Loucy (cell line): ENCODE measurements around the gene SPP2.

Experiments
- EZH2phosphoT487 ChIP-seq: fragments of 200-600 bp; IDR thresholded peaks from 2 replicates; pipeline ENCODE4 v1.6.1; 2018; ENCODE audit warnings: antibody characterized with exemption, mild to moderate bottlenecking, moderate library complexity, borderline replicate concordance
- TF ChIP-seq, protein P1 (sequence below): fragments of 200-600 bp; sonication (generic); conservative IDR thresholded peaks from 2 replicates; pipeline ENCODE4 v1.5.1; 2014; ENCODE audit warnings: mild to moderate bottlenecking, antibody characterized with exemption, low read length

DNA sequence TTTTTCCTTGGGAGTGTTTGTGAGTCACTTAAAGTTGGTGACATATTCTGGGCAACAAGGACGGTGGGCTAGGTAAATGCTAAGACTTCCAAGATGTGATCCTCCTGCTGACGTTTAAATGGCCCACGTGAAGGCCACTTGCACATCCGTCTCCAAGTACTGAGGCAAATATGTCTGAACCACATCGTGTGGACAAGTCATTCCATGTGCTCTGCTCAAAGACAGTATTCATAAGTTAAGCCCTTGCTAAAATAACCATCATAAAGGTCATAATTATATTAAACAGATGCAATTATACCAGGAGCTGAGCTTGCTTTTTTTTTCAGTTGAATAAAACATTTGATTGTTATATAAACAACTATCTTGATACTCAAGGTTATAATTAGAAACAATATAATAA, 44.8 kb downstream of the SPP2 start:
- TF ChIP-seq, protein P1, sequence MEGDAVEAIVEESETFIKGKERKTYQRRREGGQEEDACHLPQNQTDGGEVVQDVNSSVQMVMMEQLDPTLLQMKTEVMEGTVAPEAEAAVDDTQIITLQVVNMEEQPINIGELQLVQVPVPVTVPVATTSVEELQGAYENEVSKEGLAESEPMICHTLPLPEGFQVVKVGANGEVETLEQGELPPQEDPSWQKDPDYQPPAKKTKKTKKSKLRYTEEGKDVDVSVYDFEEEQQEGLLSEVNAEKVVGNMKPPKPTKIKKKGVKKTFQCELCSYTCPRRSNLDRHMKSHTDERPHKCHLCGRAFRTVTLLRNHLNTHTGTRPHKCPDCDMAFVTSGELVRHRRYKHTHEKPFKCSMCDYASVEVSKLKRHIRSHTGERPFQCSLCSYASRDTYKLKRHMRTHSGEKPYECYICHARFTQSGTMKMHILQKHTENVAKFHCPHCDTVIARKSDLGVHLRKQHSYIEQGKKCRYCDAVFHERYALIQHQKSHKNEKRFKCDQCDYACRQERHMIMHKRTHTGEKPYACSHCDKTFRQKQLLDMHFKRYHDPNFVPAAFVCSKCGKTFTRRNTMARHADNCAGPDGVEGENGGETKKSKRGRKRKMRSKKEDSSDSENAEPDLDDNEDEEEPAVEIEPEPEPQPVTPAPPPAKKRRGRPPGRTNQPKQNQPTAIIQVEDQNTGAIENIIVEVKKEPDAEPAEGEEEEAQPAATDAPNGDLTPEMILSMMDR = no peak
- TF ChIP-seq EZH2phosphoT487 = no peak
